ENCODE measurements around the gene FGF18.

The FGF18 gene

DNA sequence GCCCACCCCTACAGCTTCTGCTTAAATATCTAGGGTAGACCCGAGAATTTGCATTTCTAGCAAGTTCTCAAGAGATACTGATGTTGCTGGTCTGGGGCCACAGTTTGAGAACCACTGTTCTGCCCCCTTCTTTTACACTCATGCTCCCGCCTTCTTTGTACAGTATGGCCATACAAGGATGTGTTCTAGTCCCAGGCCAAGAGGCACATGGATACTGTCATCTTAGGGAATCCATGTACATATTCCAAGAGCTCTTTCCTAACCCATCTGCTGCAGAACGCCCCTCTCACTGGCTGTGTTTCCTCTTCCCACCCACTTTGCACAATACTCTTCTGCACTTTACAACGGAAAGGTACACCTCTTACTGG, 44.4 kb downstream of the FGF18 start:
- H3K36me3 ChIP-seq (ENCODE audit: control insufficient read depth, low read depth, low read length), result no peaks in the 10 kb centered on the region

GRCh38 chr5:171464829-171465228, 45.4 kb downstream of the FGF18 start:
- H3K36me3 ChIP-seq (ENCODE audit: control insufficient read depth, low read depth, low read length), result no peaks in the 10 kb centered on the region
- H3K4me1 ChIP-seq (ENCODE audit: control insufficient read depth, low read depth, low read length), result peaks cover 5% of the 10 kb centered on the region
- no peak overlapping the region for H3K4me3 ChIP-seq (ENCODE audit: low read length)
- no peaks in the 10 kb centered on the region for H3K9me3 ChIP-seq (ENCODE audit: control insufficient read depth, low read depth, low read length)
- no peak overlapping the region for H3K27ac ChIP-seq (ENCODE audit: low read length)
- no peak overlapping the region for H3K9ac ChIP-seq (ENCODE audit: low read length)
- no peaks in the 10 kb centered on the region for H3K27me3 ChIP-seq (ENCODE audit: control insufficient read depth, insufficient read depth, low read length)

More for the DNA sequence above, 44.4 kb downstream of the FGF18 start:
- Histone ChIP-seq H3K27me3 (ENCODE audit: control insufficient read depth, insufficient read depth, low read length) (no peaks in the 10 kb centered on the region), H3K9ac (ENCODE audit: low read length) (no peak overlapping the region), H3K4me3 (ENCODE audit: low read length) (no peak overlapping the region), H3K4me1 (ENCODE audit: control insufficient read depth, low read depth, low read length) (no peaks in the 10 kb centered on the region), H3K27ac (ENCODE audit: low read length) (no peak overlapping the region), H3K9me3 (ENCODE audit: control insufficient read depth, low read depth, low read length) (no peaks in the 10 kb centered on the region)

DNA sequence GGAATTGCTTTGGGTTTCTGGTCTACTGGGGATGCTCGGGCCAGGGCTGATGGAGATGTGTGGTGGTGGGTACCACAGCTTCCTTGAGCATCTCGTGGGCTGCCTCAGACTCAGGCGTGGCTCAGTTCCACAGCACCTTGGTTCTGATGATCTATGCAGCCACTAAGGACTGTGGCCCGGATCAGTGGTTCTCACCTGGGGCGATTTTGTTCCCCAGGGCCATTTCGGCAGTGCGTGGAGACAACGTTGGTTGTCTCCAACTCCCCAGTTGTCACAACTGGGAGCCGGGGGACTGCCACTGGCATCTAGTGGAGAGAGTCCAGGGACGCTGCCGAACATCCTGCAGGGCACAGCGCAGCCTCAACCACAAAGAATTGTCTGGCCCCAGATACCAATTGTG, 47.7 kb downstream of the FGF18 start:
- Histone ChIP-seq H3K36me3 (ENCODE audit: control insufficient read depth, low read depth, low read length) (no peaks in the 10 kb centered on the region), H3K9me3 (ENCODE audit: control insufficient read depth, low read depth, low read length) (no peaks in the 10 kb centered on the region), H3K4me1 (ENCODE audit: control insufficient read depth, low read depth, low read length) (peaks cover 5% of the 10 kb centered on the region), H3K9ac (ENCODE audit: low read length) (no peak overlapping the region), H3K4me3 (ENCODE audit: low read length) (no peak overlapping the region), H3K27ac (ENCODE audit: low read length) (no peak overlapping the region), H3K27me3 (ENCODE audit: control insufficient read depth, insufficient read depth, low read length) (no peaks in the 10 kb centered on the region)

DNA sequence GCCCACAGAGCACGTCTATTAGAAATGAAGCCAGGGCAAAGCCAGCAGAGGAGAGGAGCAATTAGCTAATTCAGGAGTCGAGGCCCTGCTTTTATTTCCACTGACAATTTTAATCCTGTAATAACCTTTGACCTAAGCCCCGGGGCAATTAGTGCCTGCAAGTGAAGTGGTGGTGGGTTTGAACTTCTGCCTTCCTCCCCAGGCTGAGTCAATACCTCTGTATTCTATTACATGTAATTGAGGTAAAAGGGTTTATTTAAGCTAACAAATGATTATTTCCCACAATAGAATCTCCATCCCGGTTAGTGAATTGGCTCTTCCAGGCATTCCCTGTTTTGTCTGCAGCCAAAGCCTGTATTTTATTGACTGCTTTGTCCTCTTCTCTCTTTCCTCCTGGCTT, 49.9 kb downstream of the FGF18 start:
- Histone ChIP-seq H3K9ac (ENCODE audit: low read length) (no peak overlapping the region), H3K27ac (ENCODE audit: low read length) (no peak overlapping the region), H3K36me3 (ENCODE audit: control insufficient read depth, low read depth, low read length) (no peaks in the 10 kb centered on the region), H3K4me1 (ENCODE audit: control insufficient read depth, low read depth, low read length) (peaks cover 5% of the 10 kb centered on the region), H3K4me3 (ENCODE audit: low read length) (no peak overlapping the region), H3K9me3 (ENCODE audit: control insufficient read depth, low read depth, low read length) (no peaks in the 10 kb centered on the region), H3K27me3 (ENCODE audit: control insufficient read depth, insufficient read depth, low read length) (no peaks in the 10 kb centered on the region)

- no peaks in the 10 kb centered on the region for H3K9me3 ChIP-seq (ENCODE audit: control insufficient read depth, low read depth, low read length)
These were observed 51.0 kb downstream of the FGF18 start for GRCh38 chr5:171470420-171470819.

DNA sequence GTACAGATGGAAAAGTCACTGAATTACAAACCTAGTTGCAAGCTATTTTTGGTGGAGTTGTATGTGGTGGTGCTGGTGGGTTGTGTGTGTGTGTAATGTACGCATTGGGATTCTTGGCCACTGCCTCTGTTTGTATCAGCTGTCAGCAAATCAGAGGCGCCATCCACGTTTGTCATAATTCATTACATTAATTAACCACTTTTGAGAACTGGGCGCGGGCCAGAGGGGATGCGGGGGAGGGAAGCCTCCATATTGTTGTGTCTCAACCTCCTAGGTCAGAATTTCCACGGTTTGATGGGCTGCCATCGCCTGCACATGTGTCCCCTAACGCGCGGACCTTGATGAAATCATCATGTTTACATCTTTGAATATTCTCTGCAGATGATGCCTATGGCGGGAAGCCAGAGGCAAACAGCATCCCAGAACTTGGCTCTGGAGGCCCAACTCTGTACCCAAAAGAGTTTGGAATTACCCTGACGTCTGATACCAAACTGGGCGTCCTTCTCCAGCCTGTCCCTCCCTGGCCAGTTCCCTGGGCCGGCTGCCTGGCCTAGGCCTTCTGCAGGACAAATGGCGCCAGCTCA, 54.9 kb downstream of the FGF18 start:
- Histone ChIP-seq H3K4me1 (ENCODE audit: control insufficient read depth, low read depth, low read length) (peaks cover 2% of the 10 kb centered on the region), H3K9me3 (ENCODE audit: control insufficient read depth, low read depth, low read length) (no peaks in the 10 kb centered on the region), H3K4me3 (ENCODE audit: low read length) (no peak overlapping the region), H3K9ac (ENCODE audit: low read length) (no peak overlapping the region), H3K27me3 (ENCODE audit: control insufficient read depth, insufficient read depth, low read length) (no peaks in the 10 kb centered on the region), H3K27ac (ENCODE audit: low read length) (no peak overlapping the region), H3K36me3 (ENCODE audit: control insufficient read depth, low read depth, low read length) (no peaks in the 10 kb centered on the region)

More at GRCh38 chr5:171470420-171470819, 51.0 kb downstream of the FGF18 start:
- Histone ChIP-seq H3K27ac (ENCODE audit: low read length) (no peak overlapping the region), H3K36me3 (ENCODE audit: control insufficient read depth, low read depth, low read length) (no peaks in the 10 kb centered on the region), H3K9ac (ENCODE audit: low read length) (no peak overlapping the region), H3K4me3 (ENCODE audit: low read length) (no peak overlapping the region), H3K4me1 (ENCODE audit: control insufficient read depth, low read depth, low read length) (peaks cover 5% of the 10 kb centered on the region), H3K27me3 (ENCODE audit: control insufficient read depth, insufficient read depth, low read length) (no peaks in the 10 kb centered on the region)

DNA sequence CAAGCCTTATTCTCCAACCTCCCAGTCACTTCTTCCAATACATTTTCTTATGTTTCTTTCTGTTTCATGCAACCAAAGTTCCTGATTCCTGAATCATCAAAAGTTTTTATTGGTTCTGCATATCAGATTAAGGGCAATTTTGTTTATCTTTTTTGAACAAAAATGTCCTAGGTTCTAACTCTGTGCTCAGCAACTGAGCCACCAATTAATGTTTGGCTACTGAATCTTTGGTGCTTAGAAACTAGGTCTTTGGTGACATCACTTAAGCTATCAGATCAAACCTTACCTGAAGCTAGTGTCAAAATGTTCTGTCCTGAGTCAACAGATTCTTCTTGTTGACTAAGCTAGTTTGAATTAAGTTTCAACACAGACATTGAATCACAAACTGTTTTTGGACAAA, 56.1 kb downstream of the FGF18 start:
- Histone ChIP-seq H3K4me1 (ENCODE audit: control insufficient read depth, low read depth, low read length) (no peaks in the 10 kb centered on the region), H3K36me3 (ENCODE audit: control insufficient read depth, low read depth, low read length) (no peaks in the 10 kb centered on the region), H3K9me3 (ENCODE audit: control insufficient read depth, low read depth, low read length) (no peaks in the 10 kb centered on the region), H3K9ac (ENCODE audit: low read length) (no peak overlapping the region), H3K4me3 (ENCODE audit: low read length) (no peak overlapping the region), H3K27me3 (ENCODE audit: control insufficient read depth, insufficient read depth, low read length) (no peaks in the 10 kb centered on the region), H3K27ac (ENCODE audit: low read length) (no peak overlapping the region)

DNA sequence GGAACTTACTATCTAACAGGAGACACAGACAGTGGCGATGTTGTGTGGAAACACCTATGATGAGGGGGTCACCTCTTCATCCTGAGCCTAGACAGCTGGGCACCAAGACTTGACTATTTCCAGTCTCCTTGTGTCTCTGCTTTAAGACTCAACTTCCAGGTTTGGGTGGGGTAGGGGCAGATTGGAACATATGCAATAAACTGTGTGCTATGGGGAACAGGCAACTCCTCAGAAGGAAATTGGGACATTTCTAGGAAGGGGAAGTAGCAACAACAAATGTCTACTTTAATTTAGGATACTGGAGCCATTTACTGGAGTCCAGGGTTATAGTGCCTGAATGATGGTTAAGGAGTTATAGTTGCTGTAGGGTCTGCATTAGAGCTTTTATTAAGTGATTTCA, 57.3 kb downstream of the FGF18 start:
- Histone ChIP-seq H3K36me3 (ENCODE audit: control insufficient read depth, low read depth, low read length) (no peaks in the 10 kb centered on the region), H3K4me1 (ENCODE audit: control insufficient read depth, low read depth, low read length) (no peaks in the 10 kb centered on the region), H3K9me3 (ENCODE audit: control insufficient read depth, low read depth, low read length) (no peaks in the 10 kb centered on the region), H3K4me3 (ENCODE audit: low read length) (no peak overlapping the region), H3K9ac (ENCODE audit: low read length) (no peak overlapping the region), H3K27me3 (ENCODE audit: control insufficient read depth, insufficient read depth, low read length) (no peaks in the 10 kb centered on the region), H3K27ac (ENCODE audit: low read length) (no peak overlapping the region)

DNA sequence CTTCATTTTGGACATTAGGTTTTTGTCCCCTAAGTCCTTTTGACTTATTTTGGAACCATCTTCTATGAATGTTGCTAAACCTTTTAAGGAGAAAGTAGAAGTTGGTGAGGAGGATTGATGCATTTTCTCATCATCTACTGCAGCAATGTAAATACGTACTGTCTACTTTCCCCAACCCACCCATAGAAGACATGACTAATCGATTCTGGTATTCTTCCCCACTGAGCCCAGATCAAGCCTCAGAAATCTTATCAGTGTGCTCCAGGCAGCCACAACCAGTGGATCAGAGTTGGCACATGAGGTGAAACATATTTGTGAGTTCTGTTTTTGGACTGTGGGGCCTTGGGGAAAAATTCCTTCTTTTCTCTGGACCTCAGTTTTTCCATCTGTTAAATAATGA, 57.7 kb downstream of the FGF18 start:
- Histone ChIP-seq H3K4me3 (ENCODE audit: low read length) (no peak overlapping the region), H3K4me1 (ENCODE audit: control insufficient read depth, low read depth, low read length) (no peaks in the 10 kb centered on the region), H3K36me3 (ENCODE audit: control insufficient read depth, low read depth, low read length) (no peaks in the 10 kb centered on the region), H3K27me3 (ENCODE audit: control insufficient read depth, insufficient read depth, low read length) (no peaks in the 10 kb centered on the region), H3K9ac (ENCODE audit: low read length) (no peak overlapping the region), H3K27ac (ENCODE audit: low read length) (no peak overlapping the region), H3K9me3 (ENCODE audit: control insufficient read depth, low read depth, low read length) (no peaks in the 10 kb centered on the region)

GRCh38 chr5:171477666-171478065, 58.2 kb downstream of the FGF18 start:
- no peaks in the 10 kb centered on the region for H3K4me1 ChIP-seq (ENCODE audit: control insufficient read depth, low read depth, low read length)
- H3K9ac ChIP-seq (ENCODE audit: low read length), result no peak overlapping the region

GRCh38 chr5:171478946-171479775, 59.7 kb downstream of the FGF18 start:
- H3K27ac ChIP-seq (ENCODE audit: low read length), result no peak overlapping the region
- H3K36me3 ChIP-seq (ENCODE audit: control insufficient read depth, low read depth, low read length), result no peaks in the 10 kb centered on the region
- H3K4me3 ChIP-seq (ENCODE audit: low read length), result no peak overlapping the region
- H3K4me1 ChIP-seq (ENCODE audit: control insufficient read depth, low read depth, low read length), result no peaks in the 10 kb centered on the region
- H3K27me3 ChIP-seq (ENCODE audit: control insufficient read depth, insufficient read depth, low read length), result no peaks in the 10 kb centered on the region
- H3K9ac ChIP-seq (ENCODE audit: low read length), result no peak overlapping the region
- H3K9me3 ChIP-seq (ENCODE audit: control insufficient read depth, low read depth, low read length), result no peaks in the 10 kb centered on the region

More at GRCh38 chr5:171477666-171478065, 58.2 kb downstream of the FGF18 start:
- H3K4me3 ChIP-seq (ENCODE audit: low read length), result no peak overlapping the region
- H3K9me3 ChIP-seq (ENCODE audit: control insufficient read depth, low read depth, low read length), result no peaks in the 10 kb centered on the region
- H3K36me3 ChIP-seq (ENCODE audit: control insufficient read depth, low read depth, low read length), result no peaks in the 10 kb centered on the region
- no peaks in the 10 kb centered on the region for H3K27me3 ChIP-seq (ENCODE audit: control insufficient read depth, insufficient read depth, low read length)
- H3K27ac ChIP-seq (ENCODE audit: low read length), result no peak overlapping the region

- no peaks in the 10 kb centered on the region for H3K4me1 ChIP-seq (ENCODE audit: control insufficient read depth, low read depth, low read length)
- no peaks in the 10 kb centered on the region for H3K36me3 ChIP-seq (ENCODE audit: control insufficient read depth, low read depth, low read length)
- no peak overlapping the region for H3K9ac ChIP-seq (ENCODE audit: low read length)
- no peak overlapping the region for H3K27ac ChIP-seq (ENCODE audit: low read length)
- H3K9me3 ChIP-seq (ENCODE audit: control insufficient read depth, low read depth, low read length), result no peaks in the 10 kb centered on the region
- no peaks in the 10 kb centered on the region for H3K27me3 ChIP-seq (ENCODE audit: control insufficient read depth, insufficient read depth, low read length)
- no peak overlapping the region for H3K4me3 ChIP-seq (ENCODE audit: low read length)
These were observed 60.3 kb downstream of the FGF18 start for GRCh38 chr5:171479776-171480125.

Measured in iPS-18a (cell line).